Neural progenitor cell (in vitro differentiated cells): ENCODE results near the gene CTNNA1. TPM values are rescaled to one million over a fixed set of nuclear protein-coding genes. Genes with fewer than 3 reads are reported as not detected.

Experiments used
- DNase-seq: peaks from one replicate; pipeline ENCODE4 v3.0.0-alpha.2; 2016; ENCODE audit warnings: low spot score
- H2AFZ ChIP-seq: fragments of 200-600 bp; sonication (generic); replicated peaks from 2 replicates; pipeline ENCODE4 v1.6.1; 2016; ENCODE audit warnings: antibody characterized with exemption
- H3F3A ChIP-seq: fragments of 200-600 bp; sonication (generic); 2 replicates; pipeline ENCODE4 v1.6.1; 2016; ENCODE audit warnings: antibody characterized with exemption, low read depth
- H3K27ac ChIP-seq: fragments of 200-600 bp; sonication (generic); 2 replicates; pipeline ENCODE4 v1.5.1; 2016; ENCODE audit warnings: mild to moderate bottlenecking
- H3K27me3 ChIP-seq: fragments of 200-600 bp; sonication (generic); 2 replicates; pipeline ENCODE4 v1.6.1; 2016; ENCODE audit warnings: mild to moderate bottlenecking, moderate library complexity
- H3K36me3 ChIP-seq: fragments of 200-600 bp; sonication (generic); 2 replicates; pipeline ENCODE4 v1.5.1; 2016
- H3K4me1 ChIP-seq: fragments of 200-600 bp; sonication (generic); 2 replicates; pipeline ENCODE4 v1.6.1; 2016; ENCODE audit warnings: mixed run types
- H3K4me2 ChIP-seq: fragments of 200-600 bp; sonication (generic); 2 replicates; pipeline ENCODE4 v1.6.1; 2016
- H3K4me3 ChIP-seq: fragments of 200-600 bp; sonication (generic); 2 replicates; pipeline ENCODE4 v1.5.1; 2016
- H3K79me2 ChIP-seq: fragments of 200-600 bp; sonication (generic); 2 replicates; pipeline ENCODE4 v1.6.1; 2016; ENCODE audit warnings: low read depth
- H3K9ac ChIP-seq: fragments of 200-600 bp; sonication (generic); 2 replicates; pipeline ENCODE4 v1.6.1; 2016
- H3K9me3 ChIP-seq: fragments of 200-600 bp; sonication (generic); 2 replicates; pipeline ENCODE4 v1.5.1; 2016; ENCODE audit warnings: low read depth
- H4K20me1 ChIP-seq: fragments of 200-600 bp; sonication (generic); 2 replicates; pipeline ENCODE4 v1.6.1; 2016; ENCODE audit warnings: low read depth
- H3K27ac Mint-ChIP-seq: 3 replicates; pipeline ENCODE4 v1.8.0; 2021; ENCODE audit warnings: mixed read lengths
- H3K27me3 Mint-ChIP-seq: 2 replicates; pipeline ENCODE4 v1.8.0; 2022; ENCODE audit warnings: low read depth, mild to moderate bottlenecking, inconsistent platforms, moderate library complexity, mixed read lengths; ENCODE audit not compliant: insufficient read depth
- H3K36me3 Mint-ChIP-seq: 3 replicates; pipeline ENCODE4 v1.8.0; 2021; ENCODE audit warnings: mixed read lengths
- H3K4me1 Mint-ChIP-seq: 3 replicates; pipeline ENCODE4 v1.8.0; 2021; ENCODE audit warnings: mixed read lengths
- H3K4me3 Mint-ChIP-seq: 3 replicates; pipeline ENCODE4 v1.8.0; 2021; ENCODE audit warnings: mild to moderate bottlenecking, moderate library complexity, mixed read lengths
- H3K9me3 Mint-ChIP-seq: 3 replicates; pipeline ENCODE4 v1.8.0; 2020; ENCODE audit warnings: mixed read lengths
- CTCF ChIP-seq: fragments of 200-600 bp; sonication (generic); IDR thresholded peaks from 2 replicates; pipeline ENCODE4 v1.5.1; 2017; ENCODE audit warnings: antibody characterized with exemption, mild to moderate bottlenecking
- EZH2 ChIP-seq: fragments of 200-600 bp; sonication (generic); IDR thresholded peaks from 2 replicates; pipeline ENCODE4 v1.6.1; 2017; ENCODE audit warnings: antibody characterized with exemption, mild to moderate bottlenecking, moderate library complexity
- EZH2phosphoT487 ChIP-seq: fragments of 200-600 bp; sonication (generic); IDR thresholded peaks from 2 replicates; pipeline ENCODE4 v1.6.1; 2017; ENCODE audit warnings: antibody characterized with exemption
- total RNA-seq: library from RNA; depleted of rRNA; stranded (reverse); fragments of >200 nt; gene quantifications from 2 replicates; pipeline ENCODE4 v1.2.3, GENCODE V29; 2015; ENCODE audit warnings: low replicate concordance

The CTNNA1 gene
- total RNA-seq, 1 donor from 2014 or later, result 305 TPM

DNA sequence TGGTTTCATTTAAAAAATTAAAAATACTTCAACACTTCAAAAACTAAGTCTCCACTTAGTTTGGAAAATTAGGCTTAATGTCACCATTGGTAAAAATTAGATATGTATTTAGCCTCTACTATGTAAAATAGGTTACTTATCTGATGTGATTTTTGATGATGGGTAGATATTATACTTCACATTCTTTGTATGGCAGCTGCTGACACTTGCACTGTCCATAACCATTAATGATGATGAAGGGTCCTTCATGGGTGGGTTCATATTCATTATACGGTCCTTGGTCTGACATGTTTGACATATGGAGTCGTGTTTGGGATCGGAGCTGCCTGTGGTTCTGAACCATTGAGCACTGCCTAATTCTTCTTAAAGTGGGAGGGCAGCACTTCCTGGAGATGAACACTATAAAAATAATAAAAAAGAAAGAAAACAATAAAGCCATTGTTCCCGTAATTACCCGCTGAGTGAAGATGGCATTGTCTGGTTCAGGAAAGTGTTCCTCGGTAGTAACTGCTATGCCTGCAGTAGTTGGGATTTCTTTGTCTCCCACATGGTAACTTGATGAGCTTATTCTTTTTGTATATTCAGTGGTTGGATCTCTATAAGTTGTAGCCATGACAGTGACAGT lies 119.7 kb downstream of the CTNNA1 start:
- H3K4me1 Mint-ChIP-seq, result peaks cover 72% of the 10 kb centered on the region
- H3K27me3 Mint-ChIP-seq, result peaks cover 5% of the 10 kb centered on the region
- Histone ChIP-seq H4K20me1 (peaks cover 68% of the 10 kb centered on the region), H3K27me3 (no peaks in the 10 kb centered on the region), H3K4me3 (no peak overlapping the region), H3K79me2 (peaks cover 93% of the 10 kb centered on the region), H3K36me3 (no peaks in the 10 kb centered on the region), H3K27ac (no peak overlapping the region), H3K9me3 (no peaks in the 10 kb centered on the region), H3K4me1 (peaks cover 66% of the 10 kb centered on the region), H3K9ac (no peak overlapping the region), H2AFZ (no peak overlapping the region), H3K4me2 (no peak overlapping the region), H3F3A (peaks cover 30% of the 10 kb centered on the region)
- no peak for DNase-seq
- peaks cover 3% of the 10 kb centered on the region for H3K36me3 Mint-ChIP-seq
- H3K4me3 Mint-ChIP-seq, result peak overlapping the region; percentile 39
- H3K27ac Mint-ChIP-seq, result peak overlapping the region; percentile 64
- H3K9me3 Mint-ChIP-seq, result no peaks in the 10 kb centered on the region
- TF ChIP-seq EZH2, result no peak
- TF ChIP-seq EZH2phosphoT487, result no peak
- TF ChIP-seq CTCF, result no peak

GRCh38 chr5:138873466-138874221 lies 120.4 kb downstream of the CTNNA1 start:
- Histone ChIP-seq H3F3A (peaks cover 25% of the 10 kb centered on the region), H3K27me3 (no peaks in the 10 kb centered on the region), H3K9ac (no peak overlapping the region), H4K20me1 (peaks cover 70% of the 10 kb centered on the region), H3K4me1 (peaks cover 66% of the 10 kb centered on the region), H3K36me3 (no peaks in the 10 kb centered on the region), H2AFZ (no peak overlapping the region), H3K79me2 (peaks cover 93% of the 10 kb centered on the region), H3K27ac (no peak overlapping the region), H3K9me3 (no peaks in the 10 kb centered on the region), H3K4me2 (no peak overlapping the region), H3K4me3 (no peak overlapping the region)
- H3K36me3 Mint-ChIP-seq, result peaks cover 3% of the 10 kb centered on the region
- TF ChIP-seq EZH2phosphoT487 (no peak), EZH2 (no peak)
- DNase-seq, result no peak
- peaks cover 5% of the 10 kb centered on the region for H3K27me3 Mint-ChIP-seq
- H3K9me3 Mint-ChIP-seq, result no peaks in the 10 kb centered on the region
- peaks cover 72% of the 10 kb centered on the region for H3K4me1 Mint-ChIP-seq
- H3K4me3 Mint-ChIP-seq, result peak overlapping the region; percentile 46
- peak overlapping the region; percentile 64 for H3K27ac Mint-ChIP-seq

- Mint-ChIP-seq H3K27ac (no peak overlapping the region), H3K36me3 (peaks cover 4% of the 10 kb centered on the region), H3K27me3 (peaks cover 5% of the 10 kb centered on the region), H3K9me3 (no peaks in the 10 kb centered on the region), H3K4me3 (peak overlapping the region; percentile 27), H3K4me1 (peaks cover 67% of the 10 kb centered on the region)
- peaks cover 65% of the 10 kb centered on the region for H3K4me1 ChIP-seq
- H3K27ac ChIP-seq, result no peak overlapping the region
- no peak overlapping the region for H3K4me2 ChIP-seq
- H3F3A ChIP-seq, result peaks cover 25% of the 10 kb centered on the region
- no peaks in the 10 kb centered on the region for H3K9me3 ChIP-seq
- no peaks in the 10 kb centered on the region for H3K36me3 ChIP-seq
- no peak overlapping the region for H2AFZ ChIP-seq
- DNase-seq, result no peak
- no peaks in the 10 kb centered on the region for H3K27me3 ChIP-seq
- no peak for TF ChIP-seq EZH2phosphoT487
- TF ChIP-seq EZH2, result no peak
- no peak for TF ChIP-seq CTCF
- H3K9ac ChIP-seq, result no peak overlapping the region
- peaks cover 92% of the 10 kb centered on the region for H3K79me2 ChIP-seq
- no peak overlapping the region for H3K4me3 ChIP-seq
- H4K20me1 ChIP-seq, result peaks cover 69% of the 10 kb centered on the region
Observed at GRCh38 chr5:138874241-138874640, 121.0 kb downstream of the CTNNA1 start.
